ENCODE measurements around the gene NDRG2. TPM values are rescaled to one million over a fixed set of nuclear protein-coding genes. Genes with fewer than 3 reads are reported as not detected.

Gene NDRG2
- total and polyA plus RNA-seq, 9 of the 15 experiments (the other 6 are each of a cell fraction or from before 2014, with no cell fraction given) = 10.1 to 105 (median 41.0) TPM

DNA sequence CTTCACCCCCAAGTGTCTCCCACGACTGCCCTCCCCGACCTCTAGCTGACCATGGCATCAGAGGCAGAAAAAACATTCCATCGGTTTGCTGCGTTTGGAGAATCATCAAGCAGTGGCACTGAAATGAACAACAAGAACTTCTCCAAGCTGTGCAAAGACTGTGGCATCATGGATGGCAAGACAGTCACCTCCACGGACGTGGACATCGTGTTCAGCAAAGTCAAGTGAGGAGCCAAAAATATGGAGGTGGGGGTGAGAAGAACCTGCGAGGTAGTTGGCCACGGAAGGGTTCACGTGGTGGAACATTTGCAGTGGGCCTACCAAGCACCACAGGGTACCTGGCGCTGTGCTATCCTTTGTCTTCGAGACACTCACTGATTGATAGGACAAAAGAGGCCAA lies 5.7 kb upstream of the NDRG2 start:
- DNase-seq (ENCODE audit: extremely low read depth in 1 of 4, low spot score in 3 of 4) (no peak), FAIRE-seq (no peak), ATAC-seq (no peak)
- BruUV-seq (replicated peaks) = no TSS peak
- WGBS (ENCODE audit: insufficient coverage, low coverage, missing lambda C conversion rate) = 72% methylated on average over 11 of the region's 12 CpGs
- Histone ChIP-seq H3K9me3 (replicated peaks; ENCODE audit: control insufficient read depth, insufficient read depth, low read depth, low read length) (no peaks in the 10 kb centered on the region), H3K9me1 (ENCODE audit: control insufficient read depth, insufficient read depth, low read length) (peaks cover 2% of the 10 kb centered on the region), H3K4me3 (no peak overlapping the region), H3K36me3 (ENCODE audit: control insufficient read depth, insufficient read depth, low read length) (no peaks in the 10 kb centered on the region), H3K27ac (ENCODE audit: extremely low read depth, low read depth, low read length) (no peak overlapping the region), H3K9ac (ENCODE audit: insufficient read depth in 1 of 2, low read depth in 2 of 2, low read length in 2 of 2) (no peak overlapping the region), H3K79me2 (ENCODE audit: control insufficient read depth, insufficient read depth, low read length) (no peaks in the 10 kb centered on the region), H3K4me2 (ENCODE audit: insufficient read depth, low read length) (no peak overlapping the region), H3K27me3 (ENCODE audit: control insufficient read depth in 2 of 2, insufficient read depth in 2 of 2, low read length in 2 of 2) (no peaks in the 10 kb centered on the region), H2AFZ (ENCODE audit: low read depth, low read length) (no peak overlapping the region), H3K4me1 (replicated peaks in 1 of 2; ENCODE audit: control insufficient read depth in 2 of 2, insufficient read depth in 2 of 2, low read length in 2 of 2) (peaks cover 14 to 27% of the 10 kb centered on the region in 2 experiments), H4K20me1 (replicated peaks; ENCODE audit: control insufficient read depth, insufficient read depth, low read length) (no peaks in the 10 kb centered on the region)
- POLR2A ChIA-PET = no interaction called here
- CTCF ChIA-PET (ENCODE audit: low intra/inter-chr PET ratio) = no interaction called here
- intact Hi-C loops (cut with micrococcal nuclease) = no loop called here
- in situ Hi-C loops (cut with MboI) = no loop called here
- TF ChIP-seq ZNF77 (CRISPR knock-in tag; IDR thresholded peaks at IDR 0.05) (no peak), ZNF75A (CRISPR knock-in tag; IDR thresholded peaks at IDR 0.05) (no peak), STAT5A (IDR thresholded peaks at IDR 0.05; ENCODE audit: borderline replicate concordance, low read length) (no peak), ETV6 (IDR thresholded peaks at IDR 0.05; ENCODE audit: borderline replicate concordance in 1 of 2, low read depth in 2 of 2, low read length in 1 of 2) (no peak), ETV6 (CRISPR knock-in tag; IDR thresholded peaks at IDR 0.05; ENCODE audit: borderline replicate concordance) (no peak), ZNF609 (CRISPR knock-in tag; IDR thresholded peaks at IDR 0.05; ENCODE audit: borderline replicate concordance) (no peak), PURB (CRISPR knock-in tag; IDR thresholded peaks at IDR 0.05; ENCODE audit: low read depth) (no peak), SMARCE1 (IDR thresholded peaks at IDR 0.05) (no peak), HNRNPLL (IDR thresholded peaks at IDR 0.05; ENCODE audit: low read depth, low read length, poor library complexity, severe bottlenecking) (no peak), ZNF280A (IDR thresholded peaks at IDR 0.05; ENCODE audit: low read depth, partially characterized antibody) (no peak), THAP12 (CRISPR knock-in tag; IDR thresholded peaks at IDR 0.05) (no peak), GATAD2A (IDR thresholded peaks at IDR 0.05) (no peak), NR3C1 (CRISPR knock-in tag; IDR thresholded peaks at IDR 0.05) (no peak)
- TF ChIP-seq, protein P1, sequence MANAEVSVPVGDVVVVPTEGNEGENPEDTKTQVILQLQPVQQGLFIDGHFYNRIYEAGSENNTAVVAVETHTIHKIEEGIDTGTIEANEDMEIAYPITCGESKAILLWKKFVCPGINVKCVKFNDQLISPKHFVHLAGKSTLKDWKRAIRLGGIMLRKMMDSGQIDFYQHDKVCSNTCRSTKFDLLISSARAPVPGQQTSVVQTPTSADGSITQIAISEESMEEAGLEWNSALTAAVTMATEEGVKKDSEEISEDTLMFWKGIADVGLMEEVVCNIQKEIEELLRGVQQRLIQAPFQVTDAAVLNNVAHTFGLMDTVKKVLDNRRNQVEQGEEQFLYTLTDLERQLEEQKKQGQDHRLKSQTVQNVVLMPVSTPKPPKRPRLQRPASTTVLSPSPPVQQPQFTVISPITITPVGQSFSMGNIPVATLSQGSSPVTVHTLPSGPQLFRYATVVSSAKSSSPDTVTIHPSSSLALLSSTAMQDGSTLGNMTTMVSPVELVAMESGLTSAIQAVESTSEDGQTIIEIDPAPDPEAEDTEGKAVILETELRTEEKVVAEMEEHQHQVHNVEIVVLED (CRISPR knock-in tag; IDR thresholded peaks at IDR 0.05) = no peak

Measured in K562 (cell line).